Activated naive CD8-positive, alpha-beta T cell (primary cell): ENCODE measurements around the gene BANP.
A peak's percentile ranks its signal among the peaks of the same experiment; 100 is the strongest.

Experiments
- H3K27ac Mint-ChIP-seq: one replicate; pipeline ENCODE4 v1.8.0; 2021; ENCODE audit warnings: mixed read lengths
- H3K27me3 Mint-ChIP-seq: one replicate; pipeline ENCODE4 v1.8.0; 2021; ENCODE audit warnings: mixed read lengths
- H3K36me3 Mint-ChIP-seq: one replicate; pipeline ENCODE4 v1.8.0; 2021; ENCODE audit warnings: mixed read lengths
- H3K4me1 Mint-ChIP-seq: one replicate; pipeline ENCODE4 v1.8.0; 2021; ENCODE audit warnings: low read depth, mixed read lengths
- H3K4me3 Mint-ChIP-seq: one replicate; pipeline ENCODE4 v1.8.0; 2021; ENCODE audit warnings: mild to moderate bottlenecking, mixed read lengths
- H3K9me3 Mint-ChIP-seq: one replicate; pipeline ENCODE4 v1.8.0; 2021; ENCODE audit warnings: low read depth, mixed read lengths

Gene BANP

GRCh38 chr16:88002749-88003148 lies 51.5 kb downstream of the BANP start:
- H3K9me3 Mint-ChIP-seq, result no peaks in the 10 kb centered on the region
- no peak overlapping the region for H3K4me3 Mint-ChIP-seq
- no peak overlapping the region for H3K27ac Mint-ChIP-seq
- H3K27me3 Mint-ChIP-seq, result no peaks in the 10 kb centered on the region
- H3K4me1 Mint-ChIP-seq, result peaks cover 3% of the 10 kb centered on the region
- peaks cover 3% of the 10 kb centered on the region for H3K36me3 Mint-ChIP-seq

DNA sequence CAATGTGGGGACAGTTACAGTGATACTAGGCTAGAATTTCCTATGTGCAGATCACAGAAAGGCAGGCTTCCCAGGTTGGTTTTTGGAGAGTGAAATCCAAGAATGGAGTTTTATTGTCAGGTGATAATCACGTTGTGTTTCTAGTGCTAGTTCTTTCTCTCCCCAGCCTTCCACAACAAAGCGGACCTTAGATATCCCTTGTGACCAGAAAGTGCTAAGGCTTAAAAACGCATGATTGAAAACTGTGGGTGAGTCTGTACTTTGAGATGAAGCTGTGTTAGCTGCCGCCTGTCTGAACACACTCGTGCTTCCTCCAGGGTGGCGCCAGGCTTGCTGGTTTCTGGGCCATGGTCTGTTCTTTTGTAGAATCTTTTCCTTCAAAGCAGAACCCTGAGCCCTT lies 52.1 kb downstream of the BANP start:
- H3K36me3 Mint-ChIP-seq, result peaks cover 3% of the 10 kb centered on the region
- peaks cover 3% of the 10 kb centered on the region for H3K4me1 Mint-ChIP-seq
- no peaks in the 10 kb centered on the region for H3K9me3 Mint-ChIP-seq
- no peak overlapping the region for H3K27ac Mint-ChIP-seq
- no peak overlapping the region for H3K4me3 Mint-ChIP-seq
- H3K27me3 Mint-ChIP-seq, result no peaks in the 10 kb centered on the region

- Mint-ChIP-seq H3K36me3 (peaks cover 3% of the 10 kb centered on the region), H3K4me1 (peaks cover 3% of the 10 kb centered on the region), H3K27me3 (no peaks in the 10 kb centered on the region), H3K4me3 (no peak overlapping the region), H3K27ac (no peak overlapping the region), H3K9me3 (no peaks in the 10 kb centered on the region)
Observed at GRCh38 chr16:88003736-88004135, 52.5 kb downstream of the BANP start.

- Mint-ChIP-seq H3K36me3 (peaks cover 3% of the 10 kb centered on the region), H3K27me3 (no peaks in the 10 kb centered on the region), H3K4me3 (no peak overlapping the region), H3K9me3 (no peaks in the 10 kb centered on the region), H3K27ac (no peak overlapping the region), H3K4me1 (peaks cover 3% of the 10 kb centered on the region)
Observed at GRCh38 chr16:88004391-88004790, 53.2 kb downstream of the BANP start.

DNA sequence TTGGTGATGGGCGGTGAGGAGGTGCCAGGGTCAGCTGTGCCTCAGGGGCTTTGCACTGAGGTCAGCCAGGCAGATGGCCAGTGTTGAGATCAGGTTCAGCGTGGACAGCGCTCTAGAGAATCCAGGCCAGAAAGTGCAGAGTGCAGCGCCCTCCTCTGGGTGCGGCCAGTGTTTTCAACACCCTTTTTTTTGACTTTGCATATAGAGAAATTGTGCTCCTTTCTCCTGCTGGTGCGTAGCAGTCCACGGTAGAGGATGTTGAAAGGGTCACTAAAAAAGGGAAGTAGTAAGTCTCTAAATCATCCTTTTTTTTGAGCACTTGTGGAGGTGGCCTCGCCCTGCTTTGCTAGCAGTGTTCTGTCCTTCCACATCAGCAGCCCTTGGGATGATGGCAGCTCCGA lies 53.9 kb downstream of the BANP start:
- Mint-ChIP-seq H3K4me1 (peaks cover 3% of the 10 kb centered on the region), H3K9me3 (no peaks in the 10 kb centered on the region), H3K36me3 (peaks cover 3% of the 10 kb centered on the region), H3K27ac (no peak overlapping the region), H3K4me3 (no peak overlapping the region), H3K27me3 (no peaks in the 10 kb centered on the region)

DNA sequence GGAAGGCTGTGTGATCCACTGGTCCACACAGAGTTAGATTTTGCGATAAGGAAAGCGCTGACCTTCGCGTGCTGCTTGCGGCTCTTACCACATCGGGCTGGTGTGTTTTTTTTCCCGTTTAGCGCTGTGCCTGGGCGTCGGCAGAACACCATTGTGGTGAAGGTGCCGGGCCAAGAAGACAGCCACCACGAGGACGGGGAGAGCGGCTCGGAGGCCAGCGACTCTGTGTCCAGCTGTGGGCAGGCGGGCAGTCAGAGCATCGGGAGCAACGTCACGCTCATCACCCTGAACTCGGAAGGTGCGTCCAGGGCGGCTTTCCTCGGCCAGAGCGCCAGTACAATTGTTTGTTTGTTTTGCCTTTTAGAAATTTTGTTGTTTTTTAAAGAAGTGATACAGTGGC lies 54.7 kb downstream of the BANP start:
- Mint-ChIP-seq H3K27ac (no peak overlapping the region), H3K4me1 (peaks cover 3% of the 10 kb centered on the region), H3K9me3 (no peaks in the 10 kb centered on the region), H3K27me3 (no peaks in the 10 kb centered on the region), H3K4me3 (no peak overlapping the region), H3K36me3 (peaks cover 3% of the 10 kb centered on the region)

DNA sequence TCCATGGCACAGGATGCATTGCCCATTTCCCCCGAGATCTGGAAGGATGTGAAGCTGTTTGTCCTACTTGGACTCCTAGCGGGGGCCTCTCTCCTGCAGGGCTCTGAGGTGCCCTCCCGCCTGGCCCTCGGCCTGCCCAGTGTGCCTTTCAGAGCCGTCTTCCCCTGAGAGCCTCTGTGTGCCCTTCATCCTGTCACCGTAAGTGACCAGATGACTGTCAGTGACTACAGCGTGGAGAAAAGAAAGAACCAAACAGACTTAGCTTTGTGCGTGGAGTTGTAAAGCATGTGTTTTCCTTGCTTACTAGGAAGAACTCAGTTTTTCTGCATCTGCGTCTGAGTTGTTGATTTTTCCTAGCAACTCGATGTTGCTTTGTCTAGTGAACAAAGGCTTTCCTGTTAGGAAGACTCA lies 56.1 kb downstream of the BANP start:
- Mint-ChIP-seq H3K27me3 (no peaks in the 10 kb centered on the region), H3K9me3 (no peaks in the 10 kb centered on the region), H3K36me3 (peaks cover 3% of the 10 kb centered on the region), H3K4me3 (no peak overlapping the region), H3K4me1 (peaks cover under 1% of the 10 kb centered on the region), H3K27ac (no peak overlapping the region)

GRCh38 chr16:88008840-88009239 lies 57.6 kb downstream of the BANP start:
- H3K9me3 Mint-ChIP-seq, result no peaks in the 10 kb centered on the region
- H3K36me3 Mint-ChIP-seq, result peaks cover 3% of the 10 kb centered on the region
- no peaks in the 10 kb centered on the region for H3K27me3 Mint-ChIP-seq
- H3K4me1 Mint-ChIP-seq, result no peaks in the 10 kb centered on the region
- H3K4me3 Mint-ChIP-seq, result no peak overlapping the region
- peak overlapping the region; percentile 43 for H3K27ac Mint-ChIP-seq

DNA sequence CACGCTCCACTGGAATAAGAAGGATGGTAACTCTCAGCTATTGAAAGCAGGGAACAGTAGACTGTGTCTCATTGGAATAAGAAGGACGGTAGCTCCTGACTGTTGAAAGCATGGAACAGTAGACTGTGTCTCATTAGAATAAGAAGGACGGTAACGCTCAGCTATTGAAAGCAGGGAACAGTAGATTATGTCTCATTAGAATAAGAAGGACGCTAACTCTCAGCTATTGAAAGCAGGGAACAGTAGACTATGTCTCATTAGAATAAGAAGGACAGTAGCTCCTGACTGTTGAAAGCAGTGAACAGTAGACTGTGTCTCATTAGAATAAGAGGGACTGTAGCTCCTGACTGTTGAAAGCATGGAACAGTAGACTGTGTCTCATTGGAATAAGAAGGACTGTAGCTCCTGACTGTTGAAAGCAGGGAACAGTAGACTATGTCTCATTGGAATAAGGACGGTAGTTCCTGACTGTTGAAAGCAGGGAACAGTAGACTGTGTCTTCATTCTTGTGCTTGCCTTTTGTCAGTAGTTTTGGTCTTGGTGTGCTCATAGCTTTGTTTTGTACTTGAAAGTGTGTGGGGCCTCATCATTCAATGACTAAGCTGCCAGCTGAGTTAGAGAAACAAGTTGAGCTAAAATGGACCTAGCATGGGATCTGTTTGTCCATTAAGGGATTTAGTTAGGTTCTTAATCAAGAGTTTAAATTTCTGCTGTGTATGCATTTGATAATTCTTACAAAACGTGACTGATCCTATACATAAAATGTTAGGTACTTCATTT lies 58.5 kb downstream of the BANP start:
- H3K27ac Mint-ChIP-seq, result peak overlapping the region; percentile 55
- H3K36me3 Mint-ChIP-seq, result no peaks in the 10 kb centered on the region
- H3K27me3 Mint-ChIP-seq, result no peaks in the 10 kb centered on the region
- H3K4me1 Mint-ChIP-seq, result no peaks in the 10 kb centered on the region
- H3K4me3 Mint-ChIP-seq, result no peak overlapping the region
- H3K9me3 Mint-ChIP-seq, result no peaks in the 10 kb centered on the region

DNA sequence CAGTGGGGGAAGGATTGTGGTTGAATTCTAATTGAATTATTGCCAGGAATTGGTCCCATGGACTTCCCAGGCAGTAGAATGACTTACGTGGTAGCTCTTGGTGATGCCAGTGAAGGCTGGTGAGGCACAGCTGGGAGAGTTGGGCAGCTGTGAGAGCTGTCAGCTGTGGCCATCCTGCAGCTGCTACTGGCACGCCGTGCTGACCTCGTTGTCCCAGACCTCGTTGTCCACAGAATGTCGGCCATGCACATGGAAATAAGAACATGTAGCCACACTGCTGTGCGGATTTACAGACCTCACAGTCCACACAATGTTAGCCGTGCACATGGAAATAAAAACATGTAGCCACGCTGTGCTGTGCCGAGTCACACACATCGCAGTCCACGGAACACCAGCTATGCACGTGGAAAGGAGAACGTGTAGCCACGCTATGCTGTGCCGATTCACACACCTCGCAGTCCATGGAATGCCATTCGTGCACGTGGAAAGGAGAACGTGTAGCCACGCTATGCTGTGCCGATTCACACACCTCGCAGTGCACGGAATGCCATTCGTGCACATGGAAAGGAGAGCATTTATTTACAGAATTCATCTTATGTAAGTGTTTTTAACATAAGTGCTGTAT lies 59.2 kb downstream of the BANP start:
- H3K9me3 Mint-ChIP-seq, result no peaks in the 10 kb centered on the region
- no peaks in the 10 kb centered on the region for H3K36me3 Mint-ChIP-seq
- no peaks in the 10 kb centered on the region for H3K4me1 Mint-ChIP-seq
- no peak overlapping the region for H3K4me3 Mint-ChIP-seq
- peak overlapping the region; percentile 55 for H3K27ac Mint-ChIP-seq
- H3K27me3 Mint-ChIP-seq, result no peaks in the 10 kb centered on the region

DNA sequence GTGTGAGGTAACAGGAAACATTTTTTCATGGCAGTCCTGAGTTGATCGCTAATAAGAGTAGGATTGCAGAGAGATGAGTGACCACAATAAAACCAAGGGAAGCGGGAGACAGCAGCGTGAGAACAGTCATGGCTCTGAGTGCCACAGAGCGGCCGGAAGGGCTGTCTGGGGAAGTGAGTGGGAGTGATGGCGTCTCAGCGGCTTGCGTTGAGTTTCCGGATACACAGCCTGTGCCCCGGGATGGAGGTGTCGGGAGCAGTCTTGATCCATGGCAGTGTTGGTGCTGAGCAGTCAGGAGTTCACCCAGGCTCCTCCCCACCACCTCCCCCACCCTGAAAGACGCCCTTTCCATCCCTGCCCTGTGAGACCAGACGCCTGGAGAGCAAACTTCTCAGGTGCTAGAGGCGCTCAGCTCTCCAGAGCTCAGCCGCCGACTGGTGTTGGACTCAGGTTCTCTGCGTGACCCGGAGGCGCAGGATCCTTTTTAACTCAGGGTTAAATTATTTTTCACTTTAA lies 59.8 kb downstream of the BANP start:
- no peak overlapping the region for H3K4me3 Mint-ChIP-seq
- no peaks in the 10 kb centered on the region for H3K27me3 Mint-ChIP-seq
- no peaks in the 10 kb centered on the region for H3K4me1 Mint-ChIP-seq
- no peaks in the 10 kb centered on the region for H3K9me3 Mint-ChIP-seq
- no peaks in the 10 kb centered on the region for H3K36me3 Mint-ChIP-seq
- H3K27ac Mint-ChIP-seq, result no peak overlapping the region

DNA sequence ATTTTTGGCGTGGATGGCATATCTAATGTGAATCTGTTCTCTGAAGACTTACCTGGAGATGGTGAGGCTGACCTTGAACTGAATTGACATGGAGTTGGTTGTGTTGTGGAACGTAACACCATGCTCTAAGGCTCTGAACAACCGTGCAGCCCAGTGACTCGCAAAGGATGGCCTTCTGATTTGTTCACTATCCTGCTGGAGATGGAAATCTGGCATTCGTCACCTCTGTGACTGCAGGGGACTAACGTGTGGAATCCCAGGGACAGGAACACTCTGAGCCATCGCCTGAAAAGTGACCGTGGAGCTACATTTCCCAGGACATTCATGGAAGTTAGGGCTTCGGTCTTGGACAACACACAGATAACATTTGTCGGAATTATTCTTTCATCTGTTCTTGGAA lies 61.1 kb downstream of the BANP start:
- Mint-ChIP-seq H3K9me3 (no peaks in the 10 kb centered on the region), H3K36me3 (no peaks in the 10 kb centered on the region), H3K27me3 (no peaks in the 10 kb centered on the region), H3K27ac (no peak overlapping the region), H3K4me3 (no peak overlapping the region), H3K4me1 (no peaks in the 10 kb centered on the region)

GRCh38 chr16:88013091-88013609 lies 61.9 kb downstream of the BANP start:
- Mint-ChIP-seq H3K36me3 (no peaks in the 10 kb centered on the region), H3K27me3 (no peaks in the 10 kb centered on the region), H3K4me1 (no peaks in the 10 kb centered on the region), H3K9me3 (no peaks in the 10 kb centered on the region), H3K4me3 (no peak overlapping the region), H3K27ac (no peak overlapping the region)

GRCh38 chr16:88013766-88014251 lies 62.6 kb downstream of the BANP start:
- no peak overlapping the region for H3K4me3 Mint-ChIP-seq
- H3K4me1 Mint-ChIP-seq, result no peaks in the 10 kb centered on the region
- no peaks in the 10 kb centered on the region for H3K27me3 Mint-ChIP-seq
- H3K27ac Mint-ChIP-seq, result no peak overlapping the region
- no peaks in the 10 kb centered on the region for H3K36me3 Mint-ChIP-seq
- no peaks in the 10 kb centered on the region for H3K9me3 Mint-ChIP-seq

- no peak overlapping the region for H3K27ac Mint-ChIP-seq
- no peaks in the 10 kb centered on the region for H3K9me3 Mint-ChIP-seq
- no peaks in the 10 kb centered on the region for H3K4me1 Mint-ChIP-seq
- no peak overlapping the region for H3K4me3 Mint-ChIP-seq
- no peaks in the 10 kb centered on the region for H3K27me3 Mint-ChIP-seq
- no peaks in the 10 kb centered on the region for H3K36me3 Mint-ChIP-seq
Observed at GRCh38 chr16:88014252-88014781, 63.1 kb downstream of the BANP start.
